DMS53 treated with DMSO at 0.1 percent for 48 hours (cell line): ENCODE measurements around the gene BABAM1.
A peak's percentile ranks its signal among the peaks of the same experiment; 100 is the strongest.

ENCODE experiments used
- DNase-seq: peaks from one replicate; lab custom pipeline; 2025; ENCODE audit not compliant: unreplicated experiment; lab: John Stamatoyannopoulos, UW

Gene BABAM1

DNA sequence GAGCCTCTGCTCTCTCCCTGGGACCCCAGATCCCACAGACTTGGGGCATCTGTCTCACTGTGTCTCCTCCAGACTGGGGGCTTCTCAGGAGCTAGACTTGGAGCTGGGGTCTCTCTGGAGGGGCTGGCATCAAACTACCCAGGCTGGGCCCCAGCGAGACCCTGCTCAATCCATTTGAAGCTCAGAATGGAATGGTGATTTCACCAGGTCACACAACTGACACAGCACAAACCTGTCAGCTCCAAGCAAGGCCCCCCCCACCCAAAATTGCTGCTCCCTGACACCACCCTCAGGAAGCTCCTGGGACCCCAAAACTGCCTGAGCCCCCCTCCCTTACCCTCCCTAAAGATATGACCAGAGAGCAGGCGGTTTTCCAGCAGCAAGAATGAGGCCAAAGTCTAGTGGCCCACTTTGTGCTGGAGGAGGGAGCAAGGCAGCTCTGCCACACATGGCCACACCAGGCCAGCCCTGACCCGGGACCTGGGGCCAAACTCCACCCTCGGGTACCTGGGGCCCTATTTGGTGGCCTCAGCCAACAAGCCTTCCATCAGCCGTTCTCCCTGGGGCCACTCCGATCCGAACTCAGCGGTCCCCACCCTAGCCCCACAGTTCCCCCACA lies 23.9 kb upstream of the BABAM1 start:
- no peak for DNase-seq

DNA sequence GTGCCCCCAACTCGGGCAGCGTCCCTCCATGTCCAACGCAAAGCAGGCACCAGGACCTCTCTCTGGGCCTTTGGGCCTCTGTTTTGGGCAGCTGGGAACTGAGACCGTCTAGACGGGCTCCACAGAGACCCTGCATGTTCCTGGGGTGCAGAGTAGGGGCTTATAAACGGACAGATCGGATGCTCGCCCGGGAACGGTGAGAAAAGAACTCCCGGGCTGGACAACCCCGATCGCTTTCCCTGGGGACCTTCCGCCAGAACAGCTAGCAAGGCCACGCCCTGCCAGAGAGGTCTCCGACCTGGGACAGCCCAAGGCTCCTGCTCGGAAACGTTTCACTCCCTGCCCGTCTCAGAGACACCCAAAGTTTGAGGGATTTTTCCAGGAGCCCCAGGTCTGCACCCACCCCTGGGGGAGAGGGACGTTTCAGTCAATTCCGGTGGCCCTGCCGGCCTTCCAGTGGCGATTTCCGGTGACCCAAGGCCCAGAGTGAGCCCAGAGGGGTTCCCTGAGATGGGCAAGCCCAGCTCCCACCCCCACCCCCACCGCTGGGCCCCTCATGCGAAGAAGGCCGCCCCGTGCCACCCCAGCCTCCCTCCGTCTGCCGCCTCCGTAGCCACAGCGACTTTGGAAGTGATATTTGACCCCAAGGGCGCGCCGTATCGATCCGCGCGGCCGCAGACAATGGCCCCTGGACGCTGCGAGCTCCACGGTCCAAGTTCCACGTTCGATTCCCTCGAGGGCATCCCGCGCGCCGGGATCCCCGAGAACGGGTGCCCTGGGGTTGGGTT lies 23.2 kb upstream of the BABAM1 start:
- no peak for DNase-seq

DNA sequence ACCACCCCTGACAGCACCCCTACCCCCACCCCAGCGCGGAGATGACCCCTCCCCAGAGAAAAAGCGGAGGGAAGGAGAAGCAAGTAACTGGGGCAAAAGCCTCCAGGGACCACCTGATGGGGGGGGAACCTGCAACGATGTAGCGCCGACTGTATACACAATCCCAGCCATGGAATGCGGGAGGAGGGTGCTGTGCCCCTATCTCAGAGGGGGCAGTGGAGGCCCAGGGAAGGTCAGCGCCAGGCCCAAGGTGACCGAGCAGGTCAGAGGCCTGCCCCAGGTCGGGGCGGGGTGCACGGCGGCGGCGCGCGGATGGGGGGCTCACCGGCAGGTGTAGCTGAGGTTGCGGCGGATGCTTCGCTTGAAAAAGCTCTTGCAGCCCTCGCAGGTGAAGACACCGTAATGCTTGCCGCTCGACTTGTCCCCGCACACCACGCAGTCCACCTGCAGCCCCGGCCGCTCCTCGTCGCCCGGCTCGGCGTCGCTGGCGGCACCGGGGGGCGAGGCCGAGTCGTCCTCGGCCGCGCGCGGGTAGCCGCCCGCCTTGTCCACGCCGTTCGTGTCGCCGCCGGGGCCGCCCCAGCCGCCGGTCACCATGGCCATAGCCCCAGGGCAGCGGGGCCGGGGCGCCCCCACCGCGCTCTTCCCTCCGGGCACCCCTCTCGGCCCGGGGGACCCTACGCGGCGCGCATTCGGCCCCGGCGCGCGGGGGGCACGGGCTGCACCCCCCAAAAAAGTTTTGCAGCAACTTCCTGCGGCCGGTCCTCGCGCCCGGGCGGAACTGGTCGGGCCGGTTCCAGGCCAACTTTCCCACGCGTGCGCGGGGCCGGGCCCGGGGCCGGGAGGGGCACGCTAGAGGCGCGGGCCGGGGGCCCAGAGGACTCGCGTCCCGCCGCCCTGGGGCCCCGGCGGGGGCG lies 22.4 kb upstream of the BABAM1 start:
- DNase-seq = no peak

DNA sequence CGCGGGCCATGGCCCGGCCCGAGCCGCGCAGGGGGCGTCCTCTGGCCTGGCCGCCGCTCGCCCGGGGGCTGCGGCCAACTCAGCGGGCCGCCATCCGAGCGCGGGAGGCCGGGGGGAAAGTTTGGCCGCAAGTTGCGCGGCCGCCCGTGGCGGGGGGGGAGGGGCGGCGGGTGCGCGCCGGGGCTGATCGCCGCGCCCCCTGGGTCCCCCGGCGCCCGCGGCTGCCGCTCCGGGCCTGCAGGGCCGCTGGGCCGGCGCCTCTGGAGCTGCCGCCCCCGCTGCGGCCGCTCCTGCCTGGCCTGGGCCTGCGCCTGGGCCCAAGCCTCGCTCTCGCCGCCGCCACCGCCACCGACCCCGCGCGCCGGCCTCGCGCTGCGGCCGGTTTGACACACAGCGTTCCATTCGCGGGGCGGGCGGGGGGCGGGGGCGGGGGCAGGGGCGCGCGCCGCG lies 21.7 kb upstream of the BABAM1 start, which contains the start of gene NR2F6:
Gene NR2F6 (minus strand): TSS at position 385 of the 450 bp plus-strand sequence. CDS start 699 bp downstream, outside the sequence.
- DNase-seq = no peak

DNA sequence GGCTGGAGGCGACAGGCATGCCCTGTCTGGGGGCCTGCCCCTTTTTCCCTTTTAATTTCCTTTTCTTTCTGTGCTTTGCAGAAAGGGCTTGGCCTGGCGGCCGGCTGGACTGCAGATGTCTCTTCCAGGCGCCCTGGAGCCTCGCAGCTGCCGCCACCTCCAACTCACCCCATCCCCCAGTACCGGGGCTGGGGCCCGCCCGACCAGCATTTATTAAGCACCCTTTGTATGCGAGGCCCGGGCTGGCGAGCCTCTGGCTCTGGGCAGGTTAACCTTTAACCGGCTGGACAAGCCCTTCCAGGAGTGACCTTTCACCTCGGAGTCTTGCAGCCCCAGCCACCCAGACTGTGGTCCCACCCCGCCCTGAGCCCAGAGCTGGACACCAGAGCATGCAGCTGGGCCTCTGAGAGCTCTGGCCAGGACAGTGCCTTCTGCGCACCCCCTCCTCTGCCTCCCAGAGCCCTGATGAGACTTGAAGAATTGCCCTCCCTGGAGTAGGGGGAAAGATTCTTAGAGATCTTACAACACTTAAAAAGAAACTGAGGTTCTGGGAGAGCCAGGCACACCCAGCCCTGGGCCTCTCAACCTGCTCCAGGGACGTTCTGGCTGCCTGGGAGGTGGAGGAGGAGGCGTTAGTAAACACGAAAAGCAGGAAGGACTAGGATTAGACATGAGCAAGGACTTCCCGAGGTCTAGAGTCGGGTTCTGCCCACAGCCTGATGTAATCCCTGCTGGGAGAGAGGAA lies 20.4 kb upstream of the BABAM1 start:
- DNase-seq = no peak

DNA sequence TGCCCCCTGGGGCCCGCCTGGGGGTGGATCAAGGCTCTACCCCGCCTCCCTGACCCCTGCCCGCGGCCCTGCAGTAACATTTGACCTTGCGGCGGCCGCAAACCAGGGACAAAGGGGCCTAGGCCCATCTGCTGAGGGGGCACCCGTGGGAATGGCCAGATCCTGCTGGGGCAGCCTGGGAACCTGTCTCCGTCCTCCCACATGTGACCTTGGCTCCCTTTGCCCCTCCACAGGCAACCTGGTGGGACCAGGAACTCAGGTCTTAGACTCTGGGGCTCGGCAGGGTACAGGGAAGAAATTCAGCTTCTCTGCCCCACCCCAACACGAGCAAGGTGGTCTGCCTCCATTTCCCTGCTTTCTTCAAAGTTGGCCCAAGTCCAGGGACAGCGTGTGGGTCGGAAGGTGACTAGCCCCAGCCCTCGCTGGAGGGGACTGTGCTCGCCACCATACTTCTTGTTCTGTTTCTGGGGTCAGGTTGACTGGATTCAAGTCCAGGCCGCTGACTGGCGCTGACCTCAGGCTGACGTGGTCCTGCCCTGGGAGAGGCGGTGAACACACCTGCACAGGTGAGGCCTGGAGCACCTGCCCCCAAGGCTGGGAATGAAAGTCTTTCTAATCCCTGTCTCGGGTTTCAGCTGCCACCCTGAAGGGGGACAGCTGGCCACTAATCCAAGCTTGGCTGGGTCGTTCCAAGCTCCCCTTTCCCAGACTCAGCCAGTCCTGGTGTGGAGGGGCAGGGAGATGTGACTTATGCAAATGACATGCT lies 19.0 kb upstream of the BABAM1 start:
- peak; percentile 84 for DNase-seq

DNA sequence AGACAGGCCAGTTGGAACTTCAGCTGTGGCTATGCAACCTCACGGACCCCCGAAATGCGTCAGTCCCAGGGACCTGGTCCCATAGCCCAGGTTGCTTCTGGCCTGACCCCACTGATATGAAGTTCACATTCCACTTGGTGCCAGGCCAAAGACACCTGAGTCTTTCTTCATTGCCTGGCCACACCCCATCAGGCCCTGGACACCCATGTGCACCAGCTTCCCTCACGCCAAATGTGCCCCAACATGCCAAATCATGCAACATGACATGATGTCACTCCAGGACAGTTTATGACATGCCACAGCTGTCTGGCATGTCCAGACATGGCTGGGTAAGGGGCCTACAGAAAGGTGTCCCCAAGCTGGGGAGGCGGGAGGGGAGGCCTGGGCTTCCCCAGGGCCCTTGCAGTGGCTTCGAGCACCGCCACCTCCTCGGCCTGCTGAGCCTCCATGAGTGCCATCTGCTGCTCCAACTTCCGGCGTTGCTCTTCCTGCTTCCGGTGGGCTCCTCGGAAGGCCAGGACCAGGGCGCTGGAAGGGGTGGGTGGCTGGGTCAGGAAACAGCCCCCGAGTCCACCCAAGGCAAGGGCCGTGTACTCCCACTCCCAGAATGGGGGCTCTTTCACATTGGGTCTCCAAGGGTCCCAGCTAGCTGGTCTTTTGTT lies 17.2 kb upstream of the BABAM1 start:
- no peak for DNase-seq

DNA sequence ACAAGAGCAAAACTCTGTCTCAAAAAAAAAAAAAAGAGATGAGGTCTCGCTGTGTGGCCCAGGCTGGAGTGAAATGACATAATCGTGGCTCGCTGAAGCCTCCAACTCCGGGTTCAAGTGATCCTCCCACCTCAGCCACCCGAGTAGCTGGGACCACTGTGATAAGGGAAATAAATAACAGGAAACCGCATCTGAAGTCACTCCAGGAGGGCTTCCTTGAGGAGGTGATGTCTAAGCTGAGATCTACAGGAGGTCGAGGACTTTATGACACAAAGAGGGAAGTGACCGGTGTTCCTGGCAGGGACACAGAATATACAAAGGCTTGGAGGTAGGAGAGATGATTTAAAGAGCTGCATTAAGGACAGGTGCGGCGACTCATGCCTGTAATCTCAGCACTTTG lies 12.6 kb upstream of the BABAM1 start:
- DNase-seq = no peak

DNA sequence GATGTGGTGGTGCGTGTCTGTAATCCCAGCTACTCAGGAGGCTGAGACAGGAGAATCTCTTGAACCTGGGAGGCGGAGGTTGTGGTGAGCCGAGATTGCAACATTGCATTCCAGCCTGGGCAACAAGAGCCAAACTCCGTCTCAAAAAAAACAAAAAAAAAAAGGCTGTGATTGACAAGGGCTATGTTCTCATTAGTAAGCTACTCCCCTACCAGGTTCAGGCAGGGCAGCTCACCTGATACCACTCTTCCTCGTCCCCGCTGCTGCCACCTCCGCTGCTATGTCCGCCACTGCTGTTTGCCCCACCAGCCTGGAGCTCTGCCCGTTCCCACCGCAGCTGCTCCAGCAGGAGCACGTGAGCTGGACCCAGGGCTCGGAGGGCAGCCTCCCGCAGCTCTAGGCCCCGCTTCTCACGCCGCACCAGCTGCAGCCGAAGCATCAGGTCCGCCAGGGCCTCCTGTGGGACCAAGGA lies 12.1 kb upstream of the BABAM1 start:
- no peak for DNase-seq

DNA sequence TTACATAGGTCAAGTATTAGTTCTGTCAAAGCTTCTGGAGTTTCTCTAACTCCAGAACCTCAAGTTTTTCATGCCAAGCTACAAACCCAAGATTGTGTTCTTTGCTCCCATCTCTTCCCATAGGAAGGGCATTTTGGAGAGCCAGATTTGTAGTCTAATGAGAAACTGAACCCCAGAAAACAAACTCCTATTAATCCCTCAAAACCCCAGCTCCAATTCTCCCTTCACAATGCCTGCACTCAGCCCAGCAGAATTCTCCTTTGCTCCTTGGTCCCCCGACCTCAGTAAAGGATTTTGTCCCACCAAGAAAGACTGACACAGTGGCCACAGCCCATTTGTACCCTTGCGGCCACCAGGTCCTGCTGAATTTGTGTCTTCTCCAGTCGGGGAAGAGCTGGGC lies 11.1 kb upstream of the BABAM1 start:
- no peak for DNase-seq

DNA sequence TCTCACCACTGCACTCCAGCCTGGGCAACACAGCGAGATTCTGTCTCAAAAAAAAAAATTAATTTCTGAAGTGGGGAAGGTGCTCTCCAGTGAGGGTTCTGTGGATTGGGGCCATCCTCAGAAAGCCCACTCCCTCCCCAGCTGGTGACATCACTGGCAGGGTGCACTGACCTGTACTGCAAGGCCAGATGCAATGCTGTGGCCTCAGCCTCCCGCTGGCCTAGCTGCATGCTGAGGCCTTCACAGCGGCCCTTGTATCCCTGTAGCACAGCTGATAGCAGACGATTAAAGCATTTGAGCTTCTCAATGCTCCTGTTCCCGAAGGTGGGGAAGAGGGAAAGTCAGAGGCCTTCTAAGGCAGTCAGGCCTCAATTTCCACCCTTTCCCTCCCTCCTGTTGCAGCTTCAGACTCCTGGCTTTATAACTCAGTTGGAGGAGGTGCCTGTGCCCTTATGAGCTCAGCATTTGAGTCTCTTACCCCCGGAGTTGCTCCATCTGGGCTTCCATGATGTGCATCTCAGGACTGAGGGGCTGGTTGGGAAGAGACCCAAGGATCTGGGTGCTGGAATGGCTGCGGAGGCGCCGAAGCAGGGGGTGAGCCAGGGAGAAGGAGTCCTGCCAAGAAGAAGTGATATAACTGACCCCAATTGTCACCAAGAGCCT lies 8.0 kb upstream of the BABAM1 start:
- DNase-seq = no peak

DNA sequence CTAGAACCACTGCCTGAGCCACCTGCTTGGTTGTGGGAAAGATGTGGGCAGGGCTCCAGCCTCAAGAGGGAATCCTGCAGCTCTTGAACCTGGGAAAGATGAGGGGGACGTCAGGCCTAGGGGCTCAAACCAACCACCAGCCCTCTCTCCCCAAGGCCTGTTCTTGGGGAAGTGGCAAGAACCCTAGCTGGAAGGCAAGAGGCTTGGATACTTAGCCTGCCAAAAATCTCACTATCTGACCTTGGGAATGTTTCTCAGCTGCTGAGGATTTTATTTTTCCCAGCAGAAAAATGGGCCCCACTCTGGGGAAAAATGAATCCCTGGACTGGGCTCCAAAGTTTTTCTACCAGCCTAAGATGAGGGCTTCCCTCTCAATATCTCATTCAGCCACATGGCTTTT lies 7.3 kb upstream of the BABAM1 start:
- DNase-seq = no peak

DNA sequence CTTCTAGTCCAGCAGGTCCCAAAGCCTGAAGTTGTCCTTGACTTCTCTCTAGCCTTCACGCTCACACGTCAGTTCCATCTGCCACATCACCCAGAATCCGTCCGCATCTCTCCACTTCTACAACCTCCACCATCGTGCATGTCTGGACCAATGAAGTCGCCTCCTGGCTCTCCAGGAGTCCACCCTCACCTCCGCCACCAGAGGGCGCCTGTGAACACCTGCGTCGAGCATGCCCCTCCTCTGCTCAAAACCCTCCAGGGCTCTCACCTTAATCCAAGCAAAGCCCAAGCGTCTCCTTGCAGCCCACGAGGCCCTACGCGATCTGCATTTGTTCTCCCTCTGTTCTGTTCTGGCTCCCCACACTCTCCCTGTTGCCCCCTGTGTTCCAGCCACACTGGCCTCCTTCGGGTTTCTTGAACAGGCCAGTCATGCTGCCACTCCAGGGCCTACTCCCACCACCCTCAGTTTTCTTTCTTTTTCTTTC lies 6.4 kb upstream of the BABAM1 start:
- DNase-seq = peak; percentile 60

DNA sequence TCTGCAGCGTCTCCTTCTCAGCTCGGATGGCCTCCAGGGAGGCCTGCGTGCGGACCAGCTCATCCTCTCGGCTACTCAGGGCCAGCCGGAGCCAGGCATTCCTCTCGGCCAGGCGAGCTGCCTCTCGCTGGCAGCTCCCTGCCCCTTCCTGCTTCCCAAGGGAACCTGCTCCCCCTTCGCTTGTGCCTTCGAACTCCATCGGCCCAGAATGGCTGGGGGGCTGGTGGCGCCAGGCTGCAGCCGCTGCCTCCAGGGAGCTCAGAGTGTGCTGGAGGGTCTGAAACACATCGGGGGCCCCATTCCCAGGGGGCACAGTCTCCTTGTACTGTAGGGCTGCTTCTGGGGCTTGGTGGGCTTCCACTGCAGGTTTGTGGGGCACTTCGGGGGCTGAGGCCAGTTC lies 4.7 kb upstream of the BABAM1 start:
- DNase-seq = no peak

DNA sequence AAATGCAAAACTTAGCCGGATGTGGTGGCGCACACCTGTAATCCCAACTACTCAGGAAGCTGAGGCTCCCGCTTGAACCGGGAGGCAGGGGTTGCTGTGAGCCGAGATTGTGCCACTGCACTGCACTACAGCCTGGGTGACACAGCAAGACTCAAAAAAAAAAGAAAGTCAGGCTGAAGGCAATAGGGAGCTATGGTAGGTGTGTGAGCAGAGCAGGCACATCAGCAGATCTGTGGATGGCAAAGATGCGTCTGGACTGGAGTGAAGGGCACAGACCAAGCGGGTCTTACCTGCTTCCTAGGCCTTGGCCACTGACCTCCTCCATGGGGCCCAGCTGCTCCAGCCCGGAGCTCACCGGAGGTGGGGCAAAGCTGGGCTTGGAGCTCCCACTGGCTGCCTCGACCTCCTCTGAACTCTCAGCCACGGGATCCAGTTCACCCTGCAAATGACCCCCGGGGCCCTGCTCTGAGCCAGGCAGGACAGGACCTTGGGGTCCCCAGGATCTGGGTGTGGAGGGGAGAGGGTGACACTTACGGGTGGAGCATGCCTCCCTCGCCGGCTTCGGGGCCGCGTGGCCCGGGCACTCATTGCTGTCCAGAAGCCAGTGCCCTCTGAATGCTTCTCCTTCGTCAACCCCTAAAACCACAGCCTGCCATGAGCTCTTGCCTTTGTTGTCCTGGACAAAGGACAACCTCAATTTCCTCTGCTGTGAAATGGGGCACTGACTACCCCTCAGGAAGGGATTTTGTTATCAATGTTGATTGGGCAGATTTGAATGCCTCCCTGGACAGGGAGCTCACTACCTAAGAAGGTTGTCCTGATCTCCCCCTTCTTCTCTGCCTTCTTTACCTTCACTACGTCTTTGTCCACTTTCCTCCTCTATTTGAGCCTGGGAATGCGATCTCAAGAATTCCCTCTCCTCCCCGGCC lies 3.3 kb upstream of the BABAM1 start:
- DNase-seq = no peak

DNA sequence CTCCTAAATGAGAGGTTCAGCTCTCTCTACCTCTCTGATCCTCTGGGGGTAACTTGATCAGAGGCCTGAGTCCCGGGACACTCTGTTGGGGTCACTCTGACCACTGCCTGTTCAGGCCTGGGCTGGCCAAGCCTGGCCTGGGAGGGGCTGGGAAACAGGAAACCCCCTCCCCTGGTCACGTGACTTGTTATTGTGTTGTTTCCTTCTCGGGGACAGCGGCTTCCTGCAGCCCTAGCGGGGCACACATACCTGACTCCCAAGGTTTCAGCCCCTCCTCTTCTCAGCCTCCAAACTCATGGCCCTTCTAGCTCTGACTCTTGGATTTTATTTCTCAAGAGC lies 2.6 kb upstream of the BABAM1 start, which contains the start of gene USHBP1:
Gene USHBP1 (minus strand): TSS at position 105 of the 339 bp plus-strand sequence. CDS start 446 bp downstream, outside the sequence.
- no peak for DNase-seq

DNA sequence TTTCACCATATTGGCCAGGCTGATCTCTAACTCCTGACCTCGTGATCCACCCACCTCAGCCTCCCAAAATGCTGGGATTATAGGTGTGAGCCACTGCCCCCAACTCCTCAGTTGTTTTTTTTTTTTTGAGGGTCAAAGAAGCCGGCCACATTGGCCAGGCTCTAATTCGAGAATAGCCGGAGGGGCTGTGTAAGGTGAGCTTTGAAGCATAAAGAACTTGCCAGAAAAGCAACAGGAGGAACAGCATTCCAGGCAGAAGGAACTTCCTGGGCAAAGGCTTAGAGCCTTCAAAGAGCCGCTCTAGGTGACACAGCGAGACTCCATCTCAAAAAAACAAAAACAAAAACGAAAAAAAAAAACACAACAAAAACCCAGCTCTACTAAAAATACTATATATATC lies 1.2 kb upstream of the BABAM1 start:
- no peak for DNase-seq

DNA sequence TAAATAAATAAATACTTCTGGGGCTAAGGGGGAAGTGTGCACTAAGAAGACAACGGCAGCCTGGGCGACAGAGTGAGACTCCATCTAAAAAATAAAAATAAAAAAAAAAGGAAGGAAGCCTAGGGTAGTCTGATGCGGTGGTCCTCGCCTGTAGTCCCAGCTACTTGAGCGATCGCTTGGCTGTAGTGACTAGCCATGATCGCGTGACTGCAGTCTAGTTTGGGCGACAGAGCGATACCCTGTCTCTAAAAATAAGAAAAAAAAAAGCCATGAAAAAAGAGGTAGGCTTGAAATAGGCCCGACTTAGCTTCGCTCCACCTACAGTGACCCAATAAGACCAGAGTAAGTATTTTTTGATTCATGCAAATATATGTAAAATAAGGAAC lies 661 bp upstream of the BABAM1 start:
- DNase-seq = no peak
